Mesenchymal stem cell (in vitro differentiated cells and primary cell): ENCODE results near the gene PCNX2.

Experiments
- DNase-seq: peaks from one replicate; pipeline ENCODE4 v3.0.0-alpha.2; 2013
- H2AFZ ChIP-seq: one replicate; pipeline ENCODE4 v1.6.1; 2013; ENCODE audit warnings: low read depth, mild to moderate bottlenecking, control low read depth, inconsistent platforms, low read length, moderate library complexity
- H2AK5ac ChIP-seq: 2 replicates; pipeline ENCODE4 v1.6.1; 2013; ENCODE audit warnings: low read length, moderate library complexity, mild to moderate bottlenecking, inconsistent platforms; ENCODE audit not compliant: severe bottlenecking
- H2BK120ac ChIP-seq: one replicate; pipeline ENCODE4 v1.6.1; 2013; ENCODE audit warnings: low read depth, mild to moderate bottlenecking, inconsistent platforms, low read length, moderate library complexity
- H2BK12ac ChIP-seq, 2 experiments: one replicate each; pipeline ENCODE4 v1.6.1; 2013; ENCODE audit warnings: inconsistent platforms in 2 of 2, low read length in 2 of 2, mild to moderate bottlenecking in 2 of 2, moderate library complexity in 2 of 2, control low read depth in 1 of 2
- H2BK15ac ChIP-seq: one replicate; pipeline ENCODE4 v1.6.1; 2013; ENCODE audit warnings: mild to moderate bottlenecking, low read depth, inconsistent platforms; ENCODE audit not compliant: poor library complexity, severe bottlenecking
- H2BK5ac ChIP-seq: 2 replicates; pipeline ENCODE4 v1.6.1; 2013; ENCODE audit warnings: low read depth, mild to moderate bottlenecking, low read length, control low read depth, inconsistent platforms; ENCODE audit not compliant: poor library complexity, severe bottlenecking
- H3K14ac ChIP-seq, 2 experiments: one replicate each; pipeline ENCODE4 v1.6.1; 2013; ENCODE audit warnings: inconsistent platforms in 2 of 2, low read length in 2 of 2, control low read depth in 1 of 2, mild to moderate bottlenecking in 1 of 2, moderate library complexity in 1 of 2
- H3K18ac ChIP-seq, 2 experiments: one replicate each; pipeline ENCODE4 v1.6.1; 2013; ENCODE audit warnings: inconsistent platforms in 2 of 2, low read length in 2 of 2, control low read depth in 1 of 2, low read depth in 1 of 2, mild to moderate bottlenecking in 1 of 2
- H3K23ac ChIP-seq, 2 experiments: one replicate each; pipeline ENCODE4 v1.6.1; 2013; ENCODE audit warnings: inconsistent platforms in 2 of 2, low read length in 2 of 2, mild to moderate bottlenecking in 2 of 2, moderate library complexity in 2 of 2, control low read depth in 1 of 2
- H3K27ac ChIP-seq: 2 replicates; pipeline ENCODE4 v1.5.1; 2013; ENCODE audit warnings: mild to moderate bottlenecking, moderate library complexity, low read length, control low read depth, inconsistent platforms; ENCODE audit not compliant: poor library complexity, severe bottlenecking
- H3K27me3 ChIP-seq, 2 experiments: 2 replicates each; pipeline versions ENCODE4 v1.6.1 to v1.7.0; 2013; ENCODE audit warnings: low read length in 2 of 2, mild to moderate bottlenecking in 2 of 2, moderate library complexity in 2 of 2, control low read depth in 1 of 2, inconsistent platforms in 1 of 2; ENCODE audit not compliant: control insufficient read depth in 1 of 2, insufficient read depth in 1 of 2
- H3K36me3 ChIP-seq, 2 experiments: 2 replicates each; pipeline versions ENCODE4 v1.6.1 to v1.7.0; 2013; ENCODE audit warnings: low read length in 2 of 2, control low read depth in 1 of 2, inconsistent platforms in 1 of 2, low read depth in 1 of 2, mild to moderate bottlenecking in 1 of 2; ENCODE audit not compliant: insufficient read depth in 2 of 2, control insufficient read depth in 1 of 2
- H3K4ac ChIP-seq, 2 experiments: one replicate each; pipeline ENCODE4 v1.6.1; 2013; ENCODE audit warnings: inconsistent platforms in 2 of 2, low read length in 2 of 2, mild to moderate bottlenecking in 2 of 2, moderate library complexity in 2 of 2, control low read depth in 1 of 2, low read depth in 1 of 2
- H3K4me1 ChIP-seq: 2 replicates; pipeline ENCODE4 v1.6.1; 2013; ENCODE audit warnings: low read depth, low read length, control low read depth; ENCODE audit not compliant: control insufficient read depth, insufficient read depth
- H3K4me2 ChIP-seq: 2 replicates; pipeline ENCODE4 v1.6.1; 2013; ENCODE audit warnings: low read length, mild to moderate bottlenecking, inconsistent platforms; ENCODE audit not compliant: poor library complexity, severe bottlenecking
- H3K4me3 ChIP-seq, 2 experiments: 2 replicates each; pipeline versions ENCODE4 v1.5.1 to v1.7.0; 2013; ENCODE audit warnings: low read length in 2 of 2, mild to moderate bottlenecking in 2 of 2, control low read depth in 1 of 2, low read depth in 1 of 2; ENCODE audit not compliant: insufficient read depth in 1 of 2
- H3K79me1 ChIP-seq: replicated peaks from 2 replicates; pipeline ENCODE4 v1.6.1; 2013; ENCODE audit warnings: mild to moderate bottlenecking, control low read depth, low read length, inconsistent platforms; ENCODE audit not compliant: poor library complexity, severe bottlenecking
- H3K9ac ChIP-seq: 2 replicates; pipeline ENCODE4 v1.7.0; 2013; ENCODE audit warnings: mild to moderate bottlenecking, low read length, moderate library complexity
- H3K9me3 ChIP-seq: 2 replicates; pipeline ENCODE4 v1.7.0; 2013; ENCODE audit warnings: mild to moderate bottlenecking, low read length; ENCODE audit not compliant: control insufficient read depth
- H4K8ac ChIP-seq: one replicate; pipeline ENCODE4 v1.6.1; 2013; ENCODE audit warnings: inconsistent platforms, mild to moderate bottlenecking, low read length, moderate library complexity
- H4K91ac ChIP-seq: one replicate; pipeline ENCODE4 v1.6.1; 2013; ENCODE audit warnings: mild to moderate bottlenecking, low read length, inconsistent platforms
- WGBS: methylation state at CpG from one replicate; pipeline ENCODE4 v1.1.7; 2013; ENCODE audit warnings: mixed read lengths; 5-methylcytosine and 5-hydroxymethylcytosine counted together

Gene PCNX2

GRCh38 chr1:233216009-233216408, 79.5 kb downstream of the PCNX2 start:
- Histone ChIP-seq H2BK5ac (no peak overlapping the region), H2BK15ac (no peak overlapping the region), H2BK12ac (no peak overlapping the region), H4K91ac (no peak overlapping the region), H3K4me3 (no peak overlapping the region), H3K36me3 (peaks cover 1 to 64% of the 10 kb centered on the region in 2 experiments), H2BK120ac (no peak overlapping the region), H3K9me3 (peaks cover 8% of the 10 kb centered on the region), H3K79me1 (no peaks in the 10 kb centered on the region), H3K27me3 (no peaks in the 10 kb centered on the region), H3K14ac (no peak overlapping the region), H2AFZ (no peak overlapping the region), H2AK5ac (no peak overlapping the region), H3K23ac (no peak overlapping the region), H3K4ac (no peak overlapping the region), H3K4me1 (no peaks in the 10 kb centered on the region), H3K18ac (no peak overlapping the region), H3K9ac (no peak overlapping the region), H4K8ac (no peak overlapping the region), H3K4me2 (no peak overlapping the region), H3K27ac (no peak overlapping the region)
- WGBS = 95% methylated on average over 4 of the region's 4 CpGs
- DNase-seq = no peak

GRCh38 chr1:233215135-233215760, 80.3 kb downstream of the PCNX2 start:
- Histone ChIP-seq H3K9me3 (peaks cover 5% of the 10 kb centered on the region), H3K14ac (no peak overlapping the region), H2AFZ (no peak overlapping the region), H3K4me1 (no peaks in the 10 kb centered on the region), H3K4me3 (no peak overlapping the region), H2BK15ac (no peak overlapping the region), H3K79me1 (no peaks in the 10 kb centered on the region), H3K36me3 (peaks cover 5 to 60% of the 10 kb centered on the region in 2 experiments), H4K91ac (no peak overlapping the region), H4K8ac (no peak overlapping the region), H2BK120ac (no peak overlapping the region), H3K9ac (no peak overlapping the region), H3K27ac (no peak overlapping the region), H2AK5ac (no peak overlapping the region), H2BK5ac (no peak overlapping the region), H2BK12ac (no peak overlapping the region), H3K4ac (no peak overlapping the region), H3K27me3 (no peaks in the 10 kb centered on the region), H3K23ac (no peak overlapping the region), H3K18ac (no peak overlapping the region), H3K4me2 (no peak overlapping the region)
- no peak for DNase-seq
- 89% methylated on average over 1 of the region's 3 CpGs for WGBS

DNA sequence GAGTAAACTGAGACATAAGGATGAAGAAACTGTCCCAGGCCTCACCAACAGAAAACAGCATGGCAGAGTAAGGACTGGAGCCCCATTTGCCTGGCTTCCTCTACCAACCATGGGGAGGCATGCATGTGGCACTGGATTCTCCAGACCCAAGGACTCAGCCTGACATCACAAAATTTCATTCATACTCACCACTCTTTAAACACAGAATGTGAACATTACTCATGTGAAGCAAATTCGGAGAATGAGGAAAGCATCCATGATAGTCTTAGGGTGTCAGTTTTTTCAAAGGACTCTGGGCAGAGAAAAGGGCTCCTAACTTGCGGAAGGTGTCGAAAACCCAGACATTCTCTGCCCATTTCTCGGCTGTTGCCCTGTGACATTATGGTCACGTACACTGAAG, 83.9 kb downstream of the PCNX2 start:
- Histone ChIP-seq H3K4me3 (no peak overlapping the region), H4K8ac (no peak overlapping the region), H3K4me2 (no peak overlapping the region), H2BK15ac (no peak overlapping the region), H3K9me3 (no peaks in the 10 kb centered on the region), H3K18ac (no peak overlapping the region), H3K79me1 (peaks cover 3% of the 10 kb centered on the region), H3K9ac (no peak overlapping the region), H2AK5ac (no peak overlapping the region), H2BK5ac (no peak overlapping the region), H3K4ac (no peak overlapping the region), H3K27me3 (no peaks in the 10 kb centered on the region), H4K91ac (no peak overlapping the region), H2BK12ac (no peak overlapping the region), H3K4me1 (no peaks in the 10 kb centered on the region), H3K36me3 (peaks cover 17 to 48% of the 10 kb centered on the region in 2 experiments), H3K27ac (no peak overlapping the region), H2BK120ac (no peak overlapping the region), H3K23ac (no peak overlapping the region), H3K14ac (no peak overlapping the region), H2AFZ (no peak overlapping the region)
- DNase-seq = no peak
- 95% methylated on average over 5 of the region's 5 CpGs for WGBS

DNA sequence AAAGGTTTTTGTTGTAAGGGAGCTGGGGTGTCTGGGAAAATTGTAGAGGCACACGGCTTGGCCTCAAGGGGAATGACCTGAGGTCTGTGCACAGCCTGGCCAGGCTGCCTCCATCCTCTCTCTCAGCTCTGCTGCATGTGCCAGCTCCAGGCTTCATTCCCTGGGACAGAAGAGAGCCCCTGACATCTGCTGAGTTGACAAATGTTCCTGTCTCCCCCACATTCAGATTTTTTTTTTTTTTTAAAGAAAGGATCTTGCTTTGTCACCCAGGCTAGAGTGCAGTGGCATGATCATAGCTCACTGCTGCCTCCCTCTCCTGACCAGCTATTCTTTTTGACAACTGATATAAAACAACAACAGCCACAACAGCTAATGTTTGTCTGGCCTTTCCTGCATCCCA, 84.4 kb downstream of the PCNX2 start:
- Histone ChIP-seq H4K91ac (no peak overlapping the region), H3K4me1 (no peaks in the 10 kb centered on the region), H3K4me3 (no peak overlapping the region), H3K4me2 (no peak overlapping the region), H2BK120ac (no peak overlapping the region), H3K27me3 (no peaks in the 10 kb centered on the region), H3K18ac (no peak overlapping the region), H2BK5ac (no peak overlapping the region), H2BK12ac (no peak overlapping the region), H4K8ac (no peak overlapping the region), H3K79me1 (peaks cover 4% of the 10 kb centered on the region), H3K36me3 (peaks cover 18 to 50% of the 10 kb centered on the region in 2 experiments), H3K23ac (no peak overlapping the region), H2AK5ac (no peak overlapping the region), H3K4ac (no peak overlapping the region), H3K27ac (no peak overlapping the region), H2AFZ (no peak overlapping the region), H3K14ac (no peak overlapping the region), H3K9ac (no peak overlapping the region), H3K9me3 (no peaks in the 10 kb centered on the region), H2BK15ac (no peak overlapping the region)
- WGBS = 67% methylated on average over 1 of the region's 1 CpG
- no peak for DNase-seq
